HG02588 (cell line): ENCODE measurements around the gene NTN3.
A peak's percentile ranks its signal among the peaks of the same experiment; 100 is the strongest.

Experiments
- ATAC-seq: cut with Tn5 transposase; IDR thresholded peaks from one replicate; pipeline ENCODE4 v1.9.1; 2021; ENCODE audit warnings: mild to moderate bottlenecking, moderate library complexity; ENCODE audit not compliant: unreplicated experiment

Gene NTN3

GRCh38 chr16:2465653-2466415, 5.3 kb upstream of the NTN3 start:
- ATAC-seq = no peak

- ATAC-seq = no peak
These were observed 4.2 kb upstream of the NTN3 start for GRCh38 chr16:2466667-2467527.

- no peak for ATAC-seq
These were observed 3.4 kb upstream of the NTN3 start for GRCh38 chr16:2467528-2468232.

GRCh38 chr16:2468233-2468724, 2.8 kb upstream of the NTN3 start:
- no peak for ATAC-seq

- ATAC-seq = no peak
These were observed 2.2 kb upstream of the NTN3 start for GRCh38 chr16:2468725-2469398.

- ATAC-seq = no peak
These were observed 1.5 kb upstream of the NTN3 start for GRCh38 chr16:2469399-2470233.

GRCh38 chr16:2470234-2470601, 879 bp upstream of the NTN3 start:
- no peak for ATAC-seq

- ATAC-seq = no peak
These were observed 488 bp upstream of the NTN3 start for GRCh38 chr16:2470603-2471015.

GRCh38 chr16:2471653-2472487, 773 bp downstream of the NTN3 start:
- ATAC-seq = no peak

GRCh38 chr16:2472488-2472864, 1.4 kb downstream of the NTN3 start:
- no peak for ATAC-seq

- ATAC-seq = no peak
These were observed 1.9 kb downstream of the NTN3 start for GRCh38 chr16:2472885-2473445.

- no peak for ATAC-seq
These were observed 2.4 kb downstream of the NTN3 start for GRCh38 chr16:2473446-2473926.

GRCh38 chr16:2473999-2474876, 3.1 kb downstream of the NTN3 start:
- peak; percentile 19 for ATAC-seq

GRCh38 chr16:2474877-2475412, 3.8 kb downstream of the NTN3 start, which contains the start of gene TBC1D24:
TSS of gene TBC1D24 (plus strand) at chr16:2475127. CDS start at chr16:2496149, 21,022 bp downstream.
- ATAC-seq = peak; percentile 67

GRCh38 chr16:2475413-2476344, 4.6 kb downstream of the NTN3 start:
- no peak for ATAC-seq

GRCh38 chr16:2476345-2476720, 5.2 kb downstream of the NTN3 start:
- no peak for ATAC-seq
